Lung (tissue), 16 donors: ENCODE results near the gene SPTB. TPM values are rescaled to one million over a fixed set of nuclear protein-coding genes. Genes with fewer than 3 reads are reported as not detected.

Experiments used
- ATAC-seq: fragments of 200-7000 bp; cut with Tn5 transposase; one replicate; pipeline ENCODE4 v1.9.1; 2020; ENCODE audit warnings: moderate number of reproducible peaks; ENCODE audit not compliant: insufficient read depth, low FRiP score
- DNase-seq, 3 donors: peaks; one replicate each; pipeline ENCODE4 v3.0.0-alpha.2; 2013 to 2017
- H3K27ac ChIP-seq, 2 donors: one replicate each; pipeline ENCODE4 v1.5.1; 2013; ENCODE audit warnings: mild to moderate bottlenecking in 2 of 2, moderate library complexity in 2 of 2, control low read depth in 1 of 2, inconsistent platforms in 1 of 2, low read depth in 1 of 2, low read length in 1 of 2
- H3K27me3 ChIP-seq, 3 donors: one replicate each; pipeline ENCODE4 v1.5.1; 2013; ENCODE audit warnings: low read length in 2 of 3; ENCODE audit not compliant: control insufficient read depth in 3 of 3, insufficient read depth in 3 of 3
- H3K36me3 ChIP-seq, 4 donors: one replicate each; pipeline ENCODE4 v1.5.1; 2013; ENCODE audit warnings: low read length in 4 of 4, mild to moderate bottlenecking in 1 of 4, moderate library complexity in 1 of 4; ENCODE audit not compliant: control insufficient read depth in 4 of 4, insufficient read depth in 4 of 4
- H3K4me1 ChIP-seq, 5 donors: one replicate each; pipeline ENCODE4 v1.5.1; 2013; ENCODE audit warnings: low read length in 5 of 5, mild to moderate bottlenecking in 2 of 5, moderate library complexity in 1 of 5; ENCODE audit not compliant: control insufficient read depth in 5 of 5, insufficient read depth in 5 of 5
- H3K4me3 ChIP-seq: one replicate; pipeline ENCODE4 v1.5.1; 2013; ENCODE audit warnings: mild to moderate bottlenecking, control low read depth, moderate library complexity
- H3K9ac ChIP-seq, 2 donors: one replicate each; pipeline ENCODE4 v1.5.1; 2013; ENCODE audit warnings: low read length in 2 of 2, control low read depth in 1 of 2; ENCODE audit not compliant: insufficient read depth in 1 of 2
- H3K9me3 ChIP-seq, 4 donors: one replicate each; pipeline ENCODE4 v1.5.1; 2013; ENCODE audit warnings: low read length in 3 of 4, mild to moderate bottlenecking in 1 of 4, moderate library complexity in 1 of 4; ENCODE audit not compliant: control insufficient read depth in 4 of 4, insufficient read depth in 3 of 4
- WGBS, 2 donors: extraction: QIAGEN DNeasy Blood & Tissue Kit; methylation state at CpG; one replicate each; pipeline ENCODE4 v1.1.7; 2013; 5-methylcytosine and 5-hydroxymethylcytosine counted together
- long read RNA-seq, 5 donors: transcript quantifications; one replicate each; lab custom pipeline, GENCODE V29; 2026
- polyA plus RNA-seq, 2 donors: library from polyadenylated mRNA; stranded (reverse); fragments of 200-250 nt; gene quantifications; one replicate each; pipeline ENCODE4 v1.2.1, GENCODE V29; 2013
- total RNA-seq, 2 donors: library from RNA; depleted of rRNA in 1 of 2; stranded (reverse); fragments of >200 nt in 1 of 2; gene quantifications; one replicate each; pipeline ENCODE4 v1.2.1, GENCODE V29; 2014 to 2021
- TF ChIP-seq, protein P1 (sequence below): IDR thresholded peaks from 2 replicates; pipeline ENCODE4 v1.5.1; 2012; ENCODE audit warnings: mild to moderate bottlenecking; ENCODE audit errors: control extremely low read depth, extremely low read depth
- donor health status: control.
- donor health status: control.
- donor health status: Bipolar disorder and iron deficiency.
- donor health status: healthy.
- donor health status: DM: yes; HTN: yes; CAD: no.

The SPTB gene
- total RNA-seq (10 to 100 TPM in 1 of 2 donors, 1 to 10 TPM in 1; 3.0 to 11.5 TPM), polyA plus RNA-seq (1 to 10 TPM; 1.2 TPM)
- long read RNA-seq, donor 1 = 0 reads
- long read RNA-seq, donor 2 = 0 reads
- long read RNA-seq, donor 3 = 0 reads
- long read RNA-seq, donor 4 = 0 reads
- long read RNA-seq, donor 5 = 0 reads

DNA sequence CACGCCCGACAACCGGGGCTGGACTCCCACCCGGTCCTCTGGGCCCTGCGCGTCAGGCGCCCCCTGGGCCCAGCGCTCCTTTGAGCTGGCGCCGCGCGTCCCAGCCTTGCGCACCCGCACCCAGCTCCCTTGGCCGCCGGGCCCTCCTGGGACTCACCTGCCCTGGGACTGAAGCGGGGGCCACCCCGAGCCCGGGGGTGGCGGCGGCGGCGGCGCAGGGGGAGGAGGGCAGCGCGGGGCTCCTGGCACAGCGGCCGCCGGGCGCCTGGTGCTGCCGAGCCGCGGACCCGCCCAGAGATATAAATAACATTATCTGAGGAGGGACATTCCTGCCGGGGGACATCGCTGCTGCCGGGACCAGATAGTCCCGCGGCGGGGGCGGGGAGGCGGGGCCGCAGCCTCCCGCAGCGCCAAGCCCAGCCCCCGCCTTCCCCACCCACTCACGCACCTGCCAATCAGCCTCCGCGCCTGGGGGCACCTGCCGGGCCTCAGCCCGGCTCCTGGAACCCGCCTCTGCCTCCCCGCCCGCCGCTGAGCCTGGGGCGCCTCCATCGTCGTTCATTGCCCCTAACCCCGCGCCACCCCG is at the start of gene SPTB:
Gene SPTB (minus strand): TSS at position 273 of the 586 bp plus-strand sequence. CDS start 56,813 bp downstream, outside the sequence.
- ATAC-seq = peak; percentile 67
- no peak within 1 kb of the TSS for H3K9ac ChIP-seq
- TF ChIP-seq, protein P1, sequence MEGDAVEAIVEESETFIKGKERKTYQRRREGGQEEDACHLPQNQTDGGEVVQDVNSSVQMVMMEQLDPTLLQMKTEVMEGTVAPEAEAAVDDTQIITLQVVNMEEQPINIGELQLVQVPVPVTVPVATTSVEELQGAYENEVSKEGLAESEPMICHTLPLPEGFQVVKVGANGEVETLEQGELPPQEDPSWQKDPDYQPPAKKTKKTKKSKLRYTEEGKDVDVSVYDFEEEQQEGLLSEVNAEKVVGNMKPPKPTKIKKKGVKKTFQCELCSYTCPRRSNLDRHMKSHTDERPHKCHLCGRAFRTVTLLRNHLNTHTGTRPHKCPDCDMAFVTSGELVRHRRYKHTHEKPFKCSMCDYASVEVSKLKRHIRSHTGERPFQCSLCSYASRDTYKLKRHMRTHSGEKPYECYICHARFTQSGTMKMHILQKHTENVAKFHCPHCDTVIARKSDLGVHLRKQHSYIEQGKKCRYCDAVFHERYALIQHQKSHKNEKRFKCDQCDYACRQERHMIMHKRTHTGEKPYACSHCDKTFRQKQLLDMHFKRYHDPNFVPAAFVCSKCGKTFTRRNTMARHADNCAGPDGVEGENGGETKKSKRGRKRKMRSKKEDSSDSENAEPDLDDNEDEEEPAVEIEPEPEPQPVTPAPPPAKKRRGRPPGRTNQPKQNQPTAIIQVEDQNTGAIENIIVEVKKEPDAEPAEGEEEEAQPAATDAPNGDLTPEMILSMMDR = no peak
- H3K9me3 ChIP-seq = no peaks in the 10 kb centered on the region
- H3K27ac ChIP-seq = peak within 1 kb of the TSS in 1 of 2 donors; percentile 84
- peak in 2 of 3 donors; percentile 15 to 34 for DNase-seq
- H3K36me3 ChIP-seq = no peaks in the 10 kb centered on the region
- H3K27me3 ChIP-seq = peaks cover 3 to 66% (median 56%) of the 10 kb centered on the region in 3 donors
- peak within 1 kb of the TSS; percentile 35 for H3K4me3 ChIP-seq
- peaks cover 0 to 12% (median 4%) of the 10 kb centered on the region in 5 donors for H3K4me1 ChIP-seq
- 0 to 2% methylated on average over 44 to 61 of the region's 61 CpGs for WGBS, 2 donors

DNA sequence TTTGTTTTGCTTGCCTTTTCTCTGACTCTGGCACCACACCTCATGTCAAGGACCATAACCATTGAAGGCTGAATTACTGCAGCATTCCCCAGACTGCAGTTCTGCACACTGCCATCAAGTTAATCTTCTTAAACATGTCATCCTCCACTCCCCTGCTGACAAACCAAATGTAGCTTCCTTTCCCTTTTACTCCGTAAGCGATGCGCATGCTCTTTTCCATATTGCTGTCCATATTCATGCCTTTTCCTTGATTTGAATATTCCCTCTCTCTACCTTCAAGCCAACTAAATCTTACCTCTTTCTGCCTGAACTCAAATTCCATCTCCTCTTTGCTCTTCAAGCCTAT is 49.3 kb upstream of the SPTB start:
- no peak overlapping the region for H3K27ac ChIP-seq
- H3K9me3 ChIP-seq = no peaks in the 10 kb centered on the region
- peaks cover 11 to 37% (median 26%) of the 10 kb centered on the region in 4 donors for H3K36me3 ChIP-seq
- no peak overlapping the region for H3K9ac ChIP-seq
- no peak overlapping the region for H3K4me3 ChIP-seq
- 91 to 100% methylated on average over 3 of the region's 3 CpGs for WGBS, 2 donors
- peaks cover 0 to 15% (median 0%) of the 10 kb centered on the region in 5 donors for H3K4me1 ChIP-seq
- no peak for DNase-seq
- TF ChIP-seq, protein P1 = no peak
- ATAC-seq = no peak
- H3K27me3 ChIP-seq = no peaks in the 10 kb centered on the region

DNA sequence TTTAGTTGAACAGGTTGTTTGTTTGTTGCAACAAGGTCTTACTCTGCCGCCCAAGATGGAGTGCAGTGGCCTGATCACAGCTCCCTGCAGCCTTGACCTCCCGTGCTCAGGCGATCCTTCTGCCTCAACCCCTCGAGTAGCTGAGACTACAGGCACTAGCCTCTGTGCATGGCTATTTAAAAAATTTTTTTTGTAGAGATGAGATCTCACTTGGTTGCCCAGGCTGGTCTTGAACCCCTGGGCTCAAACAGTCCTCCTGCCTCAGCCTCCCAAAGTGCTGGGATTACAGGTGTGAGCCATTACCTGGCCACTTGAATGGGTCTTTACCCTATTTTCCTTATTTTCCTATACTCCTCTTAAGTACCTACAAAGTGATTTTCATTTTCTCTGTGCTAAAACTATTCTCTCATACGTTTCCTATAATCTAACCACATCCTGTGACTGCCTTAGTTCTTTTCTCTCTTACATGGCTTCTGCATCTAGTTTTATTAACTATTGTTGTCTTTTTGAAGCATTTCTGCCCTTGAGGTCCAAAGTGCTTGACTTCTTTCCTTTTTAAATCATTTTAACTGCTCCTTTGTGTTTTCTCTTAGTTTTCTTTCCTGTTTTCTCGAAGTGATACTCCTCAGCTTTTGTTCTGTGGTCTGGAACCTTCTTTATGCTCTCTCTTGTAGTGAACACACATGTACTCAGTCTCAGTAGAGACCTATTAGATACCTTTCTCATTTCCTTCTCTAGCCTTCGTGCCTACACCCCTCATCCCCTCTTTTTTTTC is 48.7 kb upstream of the SPTB start:
- no peak overlapping the region for H3K4me3 ChIP-seq
- peaks cover 14 to 37% (median 26%) of the 10 kb centered on the region in 4 donors for H3K36me3 ChIP-seq
- H3K27ac ChIP-seq = no peak overlapping the region
- H3K27me3 ChIP-seq = no peaks in the 10 kb centered on the region
- ATAC-seq (no peak), DNase-seq (no peak)
- no peaks in the 10 kb centered on the region for H3K9me3 ChIP-seq
- no peak overlapping the region for H3K9ac ChIP-seq
- H3K4me1 ChIP-seq = peaks cover 0 to 15% (median 0%) of the 10 kb centered on the region in 5 donors
- WGBS, 2 donors = 62 to 76% methylated on average over 7 of the region's 7 CpGs
- TF ChIP-seq, protein P1 = no peak
